Nephron progenitor cell (in vitro differentiated cells): ENCODE results near the gene COL4A1.
A peak's percentile ranks its signal among the peaks of the same experiment; 100 is the strongest.

Experiments used
- DNase-seq: peaks from one replicate; pipeline ENCODE4 v3.0.0; 2021
- H3K27ac Mint-ChIP-seq: 2 replicates; pipeline ENCODE4 v1.8.0; 2021; ENCODE audit warnings: mild to moderate bottlenecking, moderate library complexity, mixed read lengths
- H3K27me3 Mint-ChIP-seq: 2 replicates; pipeline ENCODE4 v1.8.0; 2021; ENCODE audit warnings: mild to moderate bottlenecking, low read depth, mixed read lengths; ENCODE audit not compliant: poor library complexity
- H3K36me3 Mint-ChIP-seq: 2 replicates; pipeline ENCODE4 v1.8.0; 2021; ENCODE audit warnings: low read depth, mixed read lengths
- H3K4me1 Mint-ChIP-seq: 2 replicates; pipeline ENCODE4 v1.8.0; 2021; ENCODE audit warnings: mixed read lengths
- H3K4me3 Mint-ChIP-seq: 2 replicates; pipeline ENCODE4 v1.8.0; 2021; ENCODE audit warnings: mild to moderate bottlenecking, moderate library complexity, mixed read lengths
- H3K9me3 Mint-ChIP-seq: 2 replicates; pipeline ENCODE4 v1.8.0; 2021; ENCODE audit warnings: mild to moderate bottlenecking, moderate library complexity, mixed read lengths
- TF ChIP-seq, protein P1 (sequence below): fragments of 200-600 bp; sonication (generic); IDR thresholded peaks from 2 replicates; pipeline ENCODE4 v1.5.0; 2021; ENCODE audit warnings: antibody characterized with exemption

The COL4A1 gene

GRCh38 chr13:110227416-110227815 is 79.5 kb downstream of the COL4A1 start:
- peaks cover 60% of the 10 kb centered on the region for H3K4me1 Mint-ChIP-seq
- DNase-seq, result no peak
- TF ChIP-seq, protein P1, sequence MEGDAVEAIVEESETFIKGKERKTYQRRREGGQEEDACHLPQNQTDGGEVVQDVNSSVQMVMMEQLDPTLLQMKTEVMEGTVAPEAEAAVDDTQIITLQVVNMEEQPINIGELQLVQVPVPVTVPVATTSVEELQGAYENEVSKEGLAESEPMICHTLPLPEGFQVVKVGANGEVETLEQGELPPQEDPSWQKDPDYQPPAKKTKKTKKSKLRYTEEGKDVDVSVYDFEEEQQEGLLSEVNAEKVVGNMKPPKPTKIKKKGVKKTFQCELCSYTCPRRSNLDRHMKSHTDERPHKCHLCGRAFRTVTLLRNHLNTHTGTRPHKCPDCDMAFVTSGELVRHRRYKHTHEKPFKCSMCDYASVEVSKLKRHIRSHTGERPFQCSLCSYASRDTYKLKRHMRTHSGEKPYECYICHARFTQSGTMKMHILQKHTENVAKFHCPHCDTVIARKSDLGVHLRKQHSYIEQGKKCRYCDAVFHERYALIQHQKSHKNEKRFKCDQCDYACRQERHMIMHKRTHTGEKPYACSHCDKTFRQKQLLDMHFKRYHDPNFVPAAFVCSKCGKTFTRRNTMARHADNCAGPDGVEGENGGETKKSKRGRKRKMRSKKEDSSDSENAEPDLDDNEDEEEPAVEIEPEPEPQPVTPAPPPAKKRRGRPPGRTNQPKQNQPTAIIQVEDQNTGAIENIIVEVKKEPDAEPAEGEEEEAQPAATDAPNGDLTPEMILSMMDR, result no peak
- H3K9me3 Mint-ChIP-seq, result no peaks in the 10 kb centered on the region
- no peak overlapping the region for H3K4me3 Mint-ChIP-seq
- H3K27ac Mint-ChIP-seq, result no peak overlapping the region
- no peaks in the 10 kb centered on the region for H3K27me3 Mint-ChIP-seq
- peaks cover 8% of the 10 kb centered on the region for H3K36me3 Mint-ChIP-seq

DNA sequence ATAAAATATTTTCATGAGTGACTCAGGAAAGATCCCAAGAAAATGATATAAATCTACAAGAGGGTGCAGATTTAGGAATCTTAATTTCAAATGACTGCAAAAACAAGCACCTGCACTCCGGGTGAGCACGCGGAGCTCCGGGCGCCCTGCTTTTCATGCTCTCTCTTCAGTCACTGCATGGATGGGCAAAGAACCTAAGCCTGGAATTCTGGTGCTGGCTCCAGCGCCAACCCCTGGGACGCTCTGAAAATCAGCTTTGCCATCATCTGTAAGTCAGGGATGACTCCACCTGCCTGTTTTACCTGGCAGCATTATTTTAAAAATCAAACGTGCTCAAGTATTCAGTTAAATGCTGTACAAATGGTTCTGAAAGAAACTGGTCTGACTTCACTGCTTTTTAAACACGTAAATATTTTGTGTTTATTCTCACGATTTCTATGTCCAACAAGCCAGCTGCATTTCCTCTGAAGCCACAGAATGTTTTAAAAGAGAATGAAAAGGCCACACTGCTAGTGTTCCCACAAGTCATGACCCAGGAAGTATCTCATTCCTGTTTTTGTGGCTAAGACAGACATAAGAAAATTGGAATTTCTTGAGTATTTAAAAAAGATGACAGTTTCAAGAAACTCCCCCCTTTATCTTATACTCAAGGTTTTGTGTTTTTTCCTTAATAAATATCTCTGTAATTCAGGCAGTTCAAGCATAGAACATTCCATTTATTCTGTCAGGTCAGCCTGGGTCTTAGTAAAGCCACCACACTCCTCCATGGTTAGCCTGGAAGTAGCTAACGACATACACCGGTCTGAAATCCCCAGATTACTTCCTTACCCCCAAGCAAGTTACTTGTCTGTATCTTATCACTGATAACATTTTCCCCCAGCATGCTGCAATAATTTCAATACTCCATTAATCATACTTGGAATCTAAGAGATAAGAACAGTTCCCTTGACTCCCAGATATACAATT is 81.1 kb downstream of the COL4A1 start:
- Mint-ChIP-seq H3K4me1 (peaks cover 49% of the 10 kb centered on the region), H3K36me3 (no peaks in the 10 kb centered on the region)

GRCh38 chr13:110225003-110225402 is 82.0 kb downstream of the COL4A1 start:
- Mint-ChIP-seq H3K9me3 (no peaks in the 10 kb centered on the region), H3K27me3 (no peaks in the 10 kb centered on the region), H3K4me3 (no peak overlapping the region), H3K36me3 (no peaks in the 10 kb centered on the region), H3K4me1 (peaks cover 40% of the 10 kb centered on the region), H3K27ac (no peak overlapping the region)
- no peak for DNase-seq
- TF ChIP-seq, protein P1, result no peak

More for the DNA sequence above, 81.1 kb downstream of the COL4A1 start:
- Mint-ChIP-seq H3K9me3 (no peaks in the 10 kb centered on the region), H3K27me3 (no peaks in the 10 kb centered on the region), H3K27ac (peak overlapping the region; percentile 21), H3K4me3 (no peak overlapping the region)
- TF ChIP-seq, protein P1, result no peak
- DNase-seq, result no peak

- no peak overlapping the region for H3K27ac Mint-ChIP-seq
Observed at GRCh38 chr13:110224519-110224918, 82.4 kb downstream of the COL4A1 start.

DNA sequence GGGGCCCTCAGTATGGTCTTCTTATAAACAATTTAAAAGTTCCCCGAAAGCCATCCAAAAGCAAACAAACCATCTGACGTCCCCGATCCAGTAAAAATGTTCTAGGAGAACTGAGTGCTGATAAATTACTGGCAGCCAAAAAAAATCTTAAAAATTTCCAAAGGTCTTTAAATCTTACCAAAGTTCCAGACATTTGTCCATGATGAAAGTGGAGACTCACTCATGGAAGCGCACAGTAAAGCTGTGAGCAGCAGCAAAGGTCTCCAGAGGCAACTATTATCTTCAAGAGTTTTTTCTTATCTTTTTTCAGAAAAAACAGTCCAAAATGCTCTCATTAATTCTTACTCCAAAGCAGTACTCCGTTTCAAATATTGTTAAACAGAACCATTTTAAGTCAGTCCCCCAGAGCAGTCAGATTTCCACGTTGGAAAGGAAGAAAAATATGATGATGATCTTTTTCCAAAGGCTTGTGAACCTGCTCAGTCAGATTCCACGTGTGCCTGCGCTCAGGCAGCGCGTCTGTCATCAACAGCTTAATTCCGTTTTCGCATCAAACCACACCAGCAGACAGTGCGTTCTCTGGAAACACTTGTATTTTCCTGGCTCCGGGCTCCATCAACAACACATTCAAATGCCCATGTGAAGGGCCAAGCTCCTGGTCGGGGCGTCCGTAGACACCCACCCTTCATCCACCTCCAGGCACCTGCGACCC is 85.4 kb downstream of the COL4A1 start:
- no peak for DNase-seq
- no peaks in the 10 kb centered on the region for H3K36me3 Mint-ChIP-seq
- H3K4me3 Mint-ChIP-seq, result no peak overlapping the region
- H3K27me3 Mint-ChIP-seq, result no peaks in the 10 kb centered on the region
- peak overlapping the region; percentile 32 for H3K27ac Mint-ChIP-seq
- H3K4me1 Mint-ChIP-seq, result peaks cover 32% of the 10 kb centered on the region
- no peaks in the 10 kb centered on the region for H3K9me3 Mint-ChIP-seq
- TF ChIP-seq, protein P1, result no peak

More at GRCh38 chr13:110224519-110224918, 82.4 kb downstream of the COL4A1 start:
- Mint-ChIP-seq H3K4me3 (no peak overlapping the region), H3K36me3 (no peaks in the 10 kb centered on the region), H3K9me3 (no peaks in the 10 kb centered on the region), H3K4me1 (peaks cover 36% of the 10 kb centered on the region), H3K27me3 (no peaks in the 10 kb centered on the region)
- TF ChIP-seq, protein P1, result no peak
- no peak for DNase-seq
